Activated CD4-positive, alpha-beta T cell treated with anti-CD3 and anti-CD28 coated beads, Interleukin-2, amount 50 U/mL, for 48 hours (primary cell): ENCODE data around the gene RAB8A.

Experiments used
- DNase-seq, 2 experiments: peaks; one replicate each; pipeline ENCODE4 v3.0.0-alpha.2; 2020

RAB8A gene

DNA sequence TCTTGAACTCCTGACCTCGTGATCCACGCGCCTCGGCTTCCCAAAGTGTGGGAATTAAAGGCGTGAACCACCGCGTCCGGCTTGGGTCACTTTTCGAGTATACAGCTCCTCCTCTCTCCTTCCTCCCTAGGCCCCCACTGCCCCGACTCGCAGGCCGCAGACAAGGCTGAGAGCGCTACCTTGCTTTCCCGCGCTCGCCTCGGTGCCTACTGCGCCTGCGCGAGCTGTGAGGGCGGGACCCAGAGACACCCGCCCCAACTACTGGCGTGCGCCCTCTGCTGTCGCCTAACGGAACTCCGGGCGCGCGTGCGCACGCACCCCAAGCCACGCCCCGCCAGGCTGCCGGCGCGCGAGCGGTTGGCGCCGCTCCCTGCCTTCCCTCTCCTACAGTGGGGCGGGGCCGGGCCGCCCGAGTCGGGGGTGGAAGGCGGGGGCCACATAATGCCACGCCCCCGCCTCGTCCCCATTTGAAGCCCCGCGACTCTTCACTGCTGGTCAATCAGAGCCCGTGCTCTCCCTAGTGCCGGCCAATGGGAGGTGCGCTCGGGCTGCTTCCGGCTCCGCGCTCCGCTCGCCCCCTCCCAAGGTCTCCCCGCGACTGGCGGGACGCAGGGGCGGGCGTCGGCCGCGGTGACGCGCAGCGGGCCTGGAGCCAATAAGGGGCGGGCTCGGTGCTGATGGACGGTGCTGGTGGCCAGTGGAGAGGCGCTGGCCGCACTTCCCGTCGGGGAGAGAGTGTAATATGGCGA lies at the start of gene RAB8A:
Gene RAB8A (plus strand): TSS at position 730 of the 749 bp plus-strand sequence. CDS start 13 bp downstream, at position 743.
- DNase-seq: peak; percentile 98

DNA sequence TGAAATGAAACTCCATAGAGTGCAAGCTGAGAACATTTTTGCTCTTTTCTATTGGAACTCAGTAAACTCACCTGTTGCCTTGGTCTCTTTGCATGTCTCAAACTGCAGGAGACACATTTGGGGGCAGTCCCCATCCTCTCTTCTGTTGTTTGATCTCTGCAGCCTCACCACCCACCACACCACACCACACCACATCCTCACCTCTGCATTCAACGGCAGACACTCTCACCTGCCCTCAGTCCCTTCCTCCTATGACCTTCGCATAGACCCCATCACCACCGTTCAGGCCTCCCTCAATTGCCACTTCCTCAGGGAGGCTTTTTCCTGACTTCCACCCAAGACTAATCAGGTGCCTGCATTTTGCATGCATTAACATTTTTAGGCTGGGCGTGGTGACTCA lies 49.7 kb upstream of the RAB8A start:
- no peak for DNase-seq

DNA sequence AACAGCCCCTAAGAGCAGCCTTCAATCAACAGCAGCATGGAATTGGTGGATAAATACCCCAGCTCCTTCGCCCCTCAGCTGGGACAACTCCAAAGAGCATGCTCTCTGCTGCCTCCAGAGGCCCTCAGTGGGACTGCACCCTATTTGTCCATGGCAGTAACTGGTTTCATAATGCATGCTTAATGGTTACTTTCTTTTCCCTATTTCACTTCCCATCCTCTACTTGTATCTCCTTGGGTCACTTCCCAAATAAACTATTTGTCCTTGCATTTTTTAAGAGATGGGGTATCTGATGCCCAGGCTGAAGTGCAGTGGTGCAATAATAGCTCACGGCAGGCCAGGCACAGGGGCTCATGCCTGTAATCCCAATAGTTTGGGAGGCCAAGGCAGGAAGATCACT lies 48.9 kb upstream of the RAB8A start:
- peak; percentile 81 to 86 for DNase-seq

DNA sequence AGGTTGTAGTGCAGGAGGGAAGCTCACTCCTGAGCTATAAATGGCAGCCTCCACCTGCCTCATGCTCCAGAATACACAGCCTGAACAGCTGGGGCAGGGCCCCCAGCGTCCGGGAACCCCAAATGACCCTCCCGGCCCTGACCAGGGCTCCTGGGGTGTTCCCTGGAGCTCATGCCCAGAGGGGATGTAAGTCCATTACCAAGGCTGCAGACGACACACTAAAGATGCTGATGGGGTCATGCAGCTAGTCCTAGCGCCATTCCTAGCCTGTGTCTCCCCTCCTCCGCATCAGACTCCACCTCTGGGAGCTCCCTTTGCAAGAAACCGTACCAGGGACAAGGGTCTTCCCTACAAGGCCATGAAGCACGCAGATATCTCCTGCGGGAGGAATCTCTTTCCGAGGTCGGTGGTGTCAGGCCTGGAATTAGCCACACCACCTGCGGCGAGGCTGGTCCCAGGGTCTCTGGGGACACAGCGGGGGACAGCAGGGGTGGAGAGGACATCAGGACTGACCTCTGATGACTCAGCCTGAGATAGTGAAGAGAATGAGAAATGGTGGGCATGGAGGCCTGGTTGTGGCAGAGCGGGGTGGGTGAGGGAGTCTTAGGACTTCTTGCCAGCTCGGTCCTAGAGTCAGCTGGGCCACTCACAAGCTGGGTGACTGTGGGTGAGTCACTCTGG lies 47.3 kb upstream of the RAB8A start:
- peak in 1 of 2 experiments; percentile 2 for DNase-seq

DNA sequence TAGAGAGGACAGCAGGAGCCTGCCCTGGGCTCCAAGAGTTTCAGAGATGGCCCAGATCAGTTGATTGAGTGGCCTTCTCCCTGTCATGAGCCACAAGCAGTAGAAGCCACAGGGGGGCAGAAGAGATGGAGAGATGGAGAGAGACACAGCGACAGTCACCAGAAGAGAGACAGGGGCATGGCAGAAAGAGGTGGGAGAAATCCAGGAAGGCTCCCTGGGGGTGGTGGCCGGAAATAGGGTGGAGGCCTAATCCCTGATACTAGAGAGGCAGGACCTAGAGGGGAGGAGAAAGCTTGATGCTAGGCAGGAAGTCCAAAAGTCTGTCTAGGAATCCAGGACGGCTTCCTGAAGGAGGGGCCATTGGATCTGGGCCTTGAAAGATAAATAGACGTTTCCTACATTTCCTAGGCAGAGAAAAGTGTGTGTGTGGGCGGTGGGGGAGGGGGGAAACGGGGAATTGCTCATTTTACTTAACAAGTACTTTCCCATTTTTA lies 45.0 kb upstream of the RAB8A start:
- peak; percentile 56 to 67 for DNase-seq

DNA sequence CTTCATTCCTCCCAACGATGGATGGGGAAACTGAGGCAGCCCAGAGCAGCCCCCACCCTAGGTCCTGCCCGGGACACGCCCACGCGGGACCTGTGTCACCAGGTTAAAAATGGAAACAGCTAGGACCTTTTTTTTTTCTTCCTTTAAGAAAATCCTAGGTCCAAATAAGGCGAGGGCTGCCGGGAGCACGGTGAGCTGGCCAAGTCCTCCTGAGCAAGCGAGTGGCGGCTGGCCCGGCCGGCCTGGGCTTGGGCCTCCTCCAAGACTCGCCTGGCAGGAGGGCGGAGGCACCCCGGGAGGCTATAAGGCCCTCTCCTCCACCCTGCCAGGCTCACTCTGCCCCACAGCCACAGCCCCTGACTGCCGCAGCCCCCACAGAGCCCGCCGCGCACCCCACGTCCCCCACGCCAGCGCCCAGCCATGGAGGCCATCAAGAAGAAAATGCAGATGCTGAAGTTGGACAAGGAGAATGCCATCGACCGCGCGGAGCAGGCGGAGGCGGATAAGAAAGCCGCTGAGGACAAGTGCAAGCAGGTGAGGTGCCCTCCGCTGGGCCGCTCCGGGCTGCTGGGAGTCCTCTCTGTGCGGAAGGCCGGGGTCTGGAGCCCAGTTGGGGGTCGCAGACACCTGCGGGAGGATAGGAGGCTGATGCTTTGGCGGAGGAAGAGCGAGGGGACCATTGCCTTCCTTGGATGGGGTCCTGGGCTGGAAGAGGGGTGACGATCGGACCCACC lies 44.3 kb upstream of the RAB8A start:
- no peak for DNase-seq

DNA sequence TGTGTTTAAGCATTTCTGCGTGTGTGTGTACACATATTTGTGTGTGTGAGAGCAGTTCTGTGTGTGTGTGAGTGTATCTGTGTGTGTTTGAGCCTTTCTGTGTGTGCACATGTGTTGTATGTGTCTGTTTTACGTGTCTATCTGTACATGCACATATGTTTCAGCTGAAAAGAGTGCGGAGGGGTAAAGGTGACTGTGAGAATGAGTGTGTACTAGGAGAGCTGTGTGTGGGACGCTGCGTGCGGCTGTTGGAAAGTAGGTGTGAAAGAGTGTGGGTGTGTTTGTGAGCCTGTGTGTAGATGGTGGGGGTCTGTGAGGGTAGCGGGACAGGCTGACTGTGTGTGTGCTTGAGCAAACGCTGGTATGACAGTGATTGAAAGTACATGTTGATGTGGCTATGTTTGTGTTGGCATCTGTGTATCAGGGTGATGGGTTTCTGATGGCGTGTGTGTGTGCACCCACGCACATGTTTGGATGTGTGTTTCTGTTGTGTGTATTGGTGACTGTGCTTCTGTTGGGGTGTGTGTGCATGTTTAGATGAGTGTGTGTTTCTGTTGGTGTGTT lies 42.9 kb upstream of the RAB8A start:
- DNase-seq: no peak

DNA sequence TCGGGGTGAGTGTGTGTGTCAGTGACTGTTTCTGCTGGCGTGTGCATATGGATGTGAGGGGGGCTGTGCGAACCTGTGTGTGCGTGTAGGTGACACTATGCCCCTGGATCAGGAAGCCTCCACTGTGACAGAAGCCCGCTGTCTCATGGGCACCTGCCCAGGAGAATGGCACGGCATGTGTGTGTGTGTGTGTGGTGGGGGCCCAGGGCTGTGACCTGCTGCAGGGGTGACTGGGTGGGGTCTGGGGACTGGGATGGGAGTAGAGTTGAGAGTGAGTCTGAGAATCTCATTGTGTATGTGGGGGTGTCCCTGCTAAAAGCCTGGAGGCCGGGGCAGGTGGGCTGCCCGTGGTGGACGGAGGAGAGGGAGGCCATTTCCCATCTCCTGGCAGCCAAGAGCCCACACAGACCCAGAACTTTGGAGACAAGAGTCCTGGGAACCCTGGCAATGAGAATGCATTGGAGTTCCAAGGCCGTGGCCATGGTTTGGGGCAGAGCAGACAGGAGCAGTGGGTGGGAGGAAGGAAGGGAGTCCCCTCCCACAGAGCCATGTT lies 41.8 kb upstream of the RAB8A start:
- no peak for DNase-seq

DNA sequence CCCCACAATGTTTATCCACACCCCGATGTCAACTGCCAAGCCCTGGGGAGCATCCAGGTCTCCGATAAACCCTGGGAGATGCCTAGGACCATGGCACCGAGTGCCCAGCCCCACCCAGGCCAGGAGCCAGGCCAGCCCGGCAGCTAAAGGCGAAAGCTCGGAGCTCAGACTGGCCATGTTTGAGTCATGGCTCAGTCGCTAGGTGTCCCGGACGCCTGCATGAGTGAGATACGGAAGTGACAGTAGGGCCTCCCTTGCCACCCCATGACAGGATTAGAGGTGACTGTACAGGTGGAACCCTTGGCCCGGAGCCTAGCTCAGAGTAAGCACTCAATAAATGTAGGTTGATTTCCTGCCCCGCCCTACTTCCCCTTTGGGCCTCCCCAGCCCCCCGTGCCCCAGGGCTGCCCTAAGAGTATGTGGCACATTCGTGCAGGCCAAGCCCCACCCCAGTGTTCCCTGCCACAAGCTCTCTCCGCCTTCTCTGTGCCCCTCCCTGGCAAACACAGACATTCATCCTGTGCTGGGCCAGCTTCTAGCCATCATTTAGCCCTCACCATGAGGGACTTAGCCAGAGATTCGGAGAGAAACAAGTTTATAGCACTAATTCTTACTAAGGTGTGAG lies 41.2 kb upstream of the RAB8A start:
- peak; percentile 79 to 83 for DNase-seq

DNA sequence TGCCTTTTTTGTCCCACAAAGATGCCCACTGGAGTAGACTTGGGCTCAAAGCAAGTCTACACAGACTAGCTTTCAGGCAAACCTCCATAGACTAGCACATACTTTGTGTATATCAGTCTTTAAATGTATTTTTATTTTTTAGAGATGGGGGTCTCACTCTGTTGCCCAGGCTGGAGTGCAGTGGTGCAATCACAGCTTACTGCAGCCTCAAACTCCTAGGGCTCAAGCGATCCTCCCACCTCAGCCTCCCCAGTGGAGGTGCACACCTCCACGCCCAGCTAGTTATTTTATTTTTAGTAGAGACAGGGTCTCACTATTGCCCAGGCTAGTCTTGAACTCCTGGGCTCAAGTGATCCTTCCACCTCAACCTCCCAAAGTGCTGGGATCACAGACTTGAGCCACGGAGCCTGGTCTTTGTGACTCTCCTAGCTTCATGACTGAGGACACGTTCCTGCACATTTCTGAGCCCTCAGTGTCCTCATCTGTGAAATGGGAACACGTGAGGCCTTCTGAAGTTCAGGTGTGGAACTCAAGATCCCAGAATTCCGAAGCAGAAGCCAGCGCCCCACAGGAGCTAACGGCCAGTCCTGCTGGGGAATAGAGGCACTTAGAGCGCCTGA lies 40.5 kb upstream of the RAB8A start:
- no peak for DNase-seq

DNA sequence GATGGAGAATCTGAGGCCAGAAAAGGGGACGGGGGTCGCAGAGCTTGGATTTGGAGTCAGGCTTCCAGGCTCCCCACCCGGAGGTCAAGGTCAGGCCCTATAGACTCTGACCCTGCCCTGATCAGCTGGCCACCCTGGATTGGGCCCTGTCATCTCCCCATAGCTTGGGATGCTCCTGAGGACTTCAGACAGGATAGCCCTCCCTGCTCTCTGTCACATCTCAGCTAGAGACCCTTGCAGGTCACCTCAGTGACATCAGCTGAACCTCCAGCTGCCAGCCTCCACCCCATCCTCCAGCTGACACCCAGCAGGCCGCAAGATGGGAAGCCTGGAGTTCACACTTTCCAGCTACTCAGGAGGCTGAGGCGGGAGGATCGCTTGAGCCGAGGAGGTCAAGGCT lies 38.2 kb upstream of the RAB8A start:
- no peak for DNase-seq

DNA sequence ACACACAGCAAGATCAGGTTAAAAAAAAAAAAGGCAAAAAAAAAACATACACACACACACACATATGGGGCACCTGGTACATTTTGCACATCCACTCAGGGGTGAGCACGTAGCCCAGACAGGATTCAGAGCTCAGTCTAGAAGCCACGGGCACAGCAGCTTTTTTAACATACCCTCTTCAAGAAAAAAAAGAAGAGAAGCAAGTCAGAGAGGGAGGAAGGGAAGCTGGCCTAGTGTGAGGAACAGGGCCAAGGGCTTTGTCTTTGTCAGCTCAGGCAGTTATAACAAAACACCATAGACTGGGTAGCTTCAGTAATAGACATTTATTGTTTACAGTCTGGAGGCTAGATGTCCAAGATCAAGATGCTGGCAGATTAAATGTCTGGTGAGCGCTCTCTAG lies 37.7 kb upstream of the RAB8A start:
- no peak for DNase-seq

DNA sequence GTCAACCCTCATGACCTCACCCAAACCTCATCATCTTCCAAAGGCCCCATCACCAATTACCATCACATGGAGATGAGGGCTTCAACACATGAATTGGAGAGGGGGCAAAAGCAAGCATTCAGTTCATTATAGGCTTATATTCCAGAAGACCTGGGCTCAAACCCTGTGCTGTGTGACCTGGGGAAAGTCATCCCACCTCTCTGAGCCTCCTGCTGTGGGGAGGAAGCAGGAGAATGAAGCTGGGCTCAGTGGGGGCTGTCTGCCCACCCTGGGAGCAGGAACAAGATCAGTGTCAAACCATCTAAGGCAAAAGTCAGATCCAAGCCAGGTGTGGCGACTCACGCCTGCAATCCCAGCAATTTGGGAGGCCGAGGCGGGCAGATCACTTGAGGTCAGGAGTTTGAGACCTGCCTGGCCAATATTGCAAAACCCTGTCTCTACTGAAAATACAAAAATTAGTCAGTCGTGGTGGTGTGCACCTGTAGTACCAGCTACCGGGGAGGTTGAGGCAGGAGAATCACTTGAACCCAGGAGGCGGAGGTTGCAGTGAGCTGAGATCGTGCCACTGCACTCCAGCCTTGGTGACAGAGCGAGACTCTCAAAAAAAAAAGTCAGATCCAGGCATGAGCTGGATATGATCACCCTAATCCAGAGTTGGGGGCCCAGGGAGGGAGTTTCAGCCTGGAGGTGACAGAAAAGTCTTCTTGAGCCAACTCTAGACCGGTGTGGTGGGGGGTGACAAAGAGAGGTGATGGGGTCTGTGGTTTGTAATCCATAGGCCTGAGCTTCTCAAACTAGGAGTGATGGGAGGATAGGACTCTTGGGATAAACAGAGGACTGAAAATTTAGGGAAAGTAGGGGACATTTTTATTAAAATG lies 37.0 kb upstream of the RAB8A start:
- DNase-seq: no peak

DNA sequence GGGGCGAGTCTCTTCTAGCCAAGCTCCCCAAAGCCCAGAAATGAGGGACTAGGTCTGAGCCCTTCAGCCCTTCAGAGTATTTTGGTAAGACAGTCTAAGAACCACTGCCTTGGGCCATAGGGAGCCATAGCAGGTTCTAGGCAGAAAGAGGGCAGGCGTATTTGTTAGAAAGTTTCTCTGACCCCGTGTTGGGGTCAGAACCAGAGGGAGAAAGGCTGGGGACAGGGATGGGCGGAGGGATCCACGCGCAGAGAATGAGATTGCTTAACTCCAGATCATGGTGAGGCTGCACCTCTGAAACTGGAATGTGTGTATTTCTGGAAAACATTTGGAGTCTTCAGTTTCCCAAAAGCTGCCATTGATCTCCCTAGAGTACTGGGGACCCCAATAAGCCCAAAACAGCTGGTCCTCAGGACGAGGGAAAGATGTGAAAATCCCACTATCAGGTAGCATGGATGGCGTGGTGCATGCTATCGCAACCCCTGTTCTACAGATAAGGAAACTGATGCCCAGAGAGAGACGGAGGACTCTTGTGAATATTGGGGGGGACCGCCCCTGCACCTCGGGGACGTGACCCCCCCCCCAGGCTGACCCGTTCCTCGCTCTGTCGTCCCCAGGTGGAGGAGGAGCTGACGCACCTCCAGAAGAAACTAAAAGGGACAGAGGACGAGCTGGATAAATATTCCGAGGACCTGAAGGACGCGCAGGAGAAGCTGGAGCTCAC lies 36.1 kb upstream of the RAB8A start:
- no peak for DNase-seq

DNA sequence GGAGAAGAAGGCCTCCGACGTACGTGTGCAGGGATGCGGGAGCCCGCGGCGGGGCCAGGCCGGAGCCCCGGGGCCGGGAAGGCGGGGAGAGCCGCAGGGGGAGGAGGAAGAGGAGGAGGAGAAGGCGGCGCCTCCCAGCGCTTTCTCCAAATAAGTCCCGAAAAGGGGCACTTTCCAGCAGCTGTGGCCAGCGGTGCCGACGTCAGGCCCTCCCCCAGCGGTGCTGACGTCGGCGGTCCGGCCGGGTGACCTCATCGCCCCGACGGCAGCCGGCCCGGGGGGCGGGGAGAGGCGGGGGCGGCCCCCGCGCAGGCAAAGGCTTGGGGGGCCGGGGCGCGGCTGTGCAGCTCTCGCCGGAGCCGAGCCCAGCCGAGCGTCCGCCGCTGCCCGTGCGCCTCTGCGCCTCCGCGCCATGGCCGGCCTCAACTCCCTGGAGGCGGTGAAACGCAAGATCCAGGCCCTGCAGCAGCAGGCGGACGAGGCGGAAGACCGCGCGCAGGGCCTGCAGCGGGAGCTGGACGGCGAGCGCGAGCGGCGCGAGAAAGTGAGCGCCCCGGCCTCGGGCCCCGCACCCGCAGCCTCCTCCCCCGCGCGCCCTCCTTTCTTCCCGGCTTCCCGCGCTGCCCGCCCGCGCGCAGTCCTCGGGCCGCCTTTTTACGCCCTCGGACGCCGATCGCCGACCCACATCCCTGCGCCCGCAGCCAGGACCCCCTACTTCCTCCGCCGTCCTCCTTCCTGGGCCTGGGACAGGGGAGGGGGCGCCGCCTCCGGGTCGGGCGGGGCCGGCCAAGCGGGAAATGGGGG lies 35.3 kb upstream of the RAB8A start, which contains the start of gene TPM4:
Gene TPM4 (plus strand): TSS at position 342 of the 804 bp plus-strand sequence. CDS start 71 bp downstream, at position 413.
- peak; percentile 91 to 93 for DNase-seq

DNA sequence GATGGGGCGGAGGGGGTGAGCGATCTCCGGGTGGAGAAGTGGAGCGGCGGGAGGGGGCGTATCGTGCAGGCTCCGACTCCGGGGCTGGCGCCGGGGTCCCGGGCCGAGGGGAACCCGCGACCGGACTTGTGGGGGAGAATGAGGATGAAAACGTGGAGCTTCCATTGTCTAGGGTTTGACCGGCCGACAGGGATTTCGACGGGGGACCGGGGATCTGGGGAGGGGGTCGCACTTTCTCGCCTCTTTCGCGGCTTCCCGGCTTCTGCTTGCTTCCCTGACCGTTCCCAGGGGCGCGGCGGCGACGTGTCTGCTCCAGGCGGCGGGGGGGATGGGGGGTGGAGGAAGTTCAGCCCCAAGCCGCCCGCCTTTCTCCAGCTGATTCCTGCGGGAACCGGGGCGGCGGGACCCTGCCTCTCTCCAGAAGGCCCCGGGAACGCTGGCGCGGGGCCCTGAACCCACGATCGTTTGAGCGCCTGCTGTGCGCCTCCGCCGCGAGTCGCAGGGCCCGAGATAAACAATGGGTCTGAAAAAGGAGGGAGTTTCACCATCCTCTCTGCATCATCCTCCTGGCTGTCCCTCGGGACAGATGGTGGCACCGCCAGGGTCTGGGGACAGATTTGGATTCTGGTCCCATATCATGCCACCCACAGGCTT lies 34.6 kb upstream of the RAB8A start:
- DNase-seq: peak; percentile 40 to 43

DNA sequence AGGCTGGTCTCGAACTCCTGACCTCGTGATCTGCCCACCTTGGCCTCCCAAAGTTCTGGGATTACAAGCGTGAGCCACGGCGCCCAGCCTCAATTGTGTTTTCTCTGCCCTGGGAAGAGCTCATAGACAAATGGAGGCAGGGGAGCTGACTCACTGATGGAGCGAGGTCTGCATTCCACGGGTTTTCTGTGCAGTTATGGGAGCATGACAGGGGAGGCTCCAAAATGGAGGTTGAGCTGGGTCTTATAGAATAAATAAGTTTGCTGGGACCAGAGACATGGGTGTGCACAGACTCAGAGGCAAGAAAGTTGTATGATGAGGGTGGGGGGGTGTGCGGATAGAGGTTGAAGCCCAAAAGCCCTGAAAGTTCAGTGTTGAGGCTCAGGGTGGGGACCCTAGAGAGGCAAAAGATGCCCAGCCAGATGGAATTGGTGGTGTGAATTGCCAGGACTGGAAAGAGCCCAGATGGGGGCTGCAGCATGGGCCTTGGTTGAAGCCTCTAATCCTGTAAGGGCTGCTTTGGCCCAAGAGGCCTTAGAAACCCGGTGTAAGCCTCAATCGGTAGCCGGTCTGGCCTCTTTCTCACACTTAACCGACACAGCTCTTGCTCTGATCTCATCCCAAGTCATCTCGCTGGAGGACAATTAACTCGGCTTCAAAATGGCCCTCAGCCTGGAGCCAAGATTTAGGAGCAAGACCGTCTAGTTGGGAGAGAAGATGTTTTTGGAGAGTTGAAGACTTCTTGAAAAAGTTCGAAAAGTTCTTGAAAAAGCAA lies 33.5 kb upstream of the RAB8A start:
- DNase-seq: peak; percentile 42 to 53
